ENCODE results near the gene GARRE1. TPM values are rescaled to one million over a fixed set of nuclear protein-coding genes. Genes with fewer than 3 reads are reported as not detected.
"Not testable (repeated sequence)": the region's sequence is repeated elsewhere in the genome, so short reads cannot be mapped to it uniquely, and the experiment has no call there.

GARRE1 gene
- polyA plus RNA-seq, 2 of the 4 experiments (the other 2 are of a cell fraction), result 9.6 to 20.0 TPM

- CTCF ChIA-PET, result interaction anchor here (0.6 to 2.2 kb wide), 6 partner anchors 9 to 67 kb away, joined by 3 to 5 read pairs (median 4); no protein-coding TSS in a partner anchor
- TF ChIP-seq CBX8 (IDR thresholded peaks at IDR 0.05) (no peak), CHD2 (IDR thresholded peaks at IDR 0.05; ENCODE audit: low read length, partially characterized antibody) (no peak), TP53 (CRISPR knock-in tag; IDR thresholded peaks at IDR 0.05) (no peak), HDAC2 (IDR thresholded peaks at IDR 0.05) (no peak), FOSB (CRISPR knock-in tag; IDR thresholded peaks at IDR 0.05) (no peak)
- peak; percentile 7 for FAIRE-seq
Measured at GRCh38 chr19:34278783-34279182, 24.4 kb downstream of the GARRE1 start.

GRCh38 chr19:34281444-34281843 lies 27.1 kb downstream of the GARRE1 start:
- not testable (repeated sequence) for H3K4me3 ChIP-seq; H3K4me1 ChIP-seq; H3K4me2 ChIP-seq; FAIRE-seq; H3K9me3 ChIP-seq; DNase-seq (ENCODE audit: low read depth in 1 of 2, low spot score in 1 of 2); H3K27ac ChIP-seq; ATAC-seq
- 96% methylated on average over 2 of the region's 2 CpGs for WGBS (ENCODE audit: missing lambda C conversion rate)
- POLR2A ChIA-PET, result interaction anchor here (0.7 kb wide), 1 partner anchor 12 kb away, joined by 3 read pairs; no protein-coding TSS in a partner anchor
- CTCF ChIA-PET, result interaction anchor here (1.6 kb wide), 1 partner anchor 35 kb away, joined by 5 read pairs; no protein-coding TSS in a partner anchor

More at GRCh38 chr19:34278783-34279182, 24.4 kb downstream of the GARRE1 start:
- H3K27ac ChIP-seq, result no peak overlapping the region
- ATAC-seq, result no peak
- H3K4me3 ChIP-seq, result no peak overlapping the region
- peaks cover 4% of the 10 kb centered on the region; the same call in 1 of the 3 replicates for H3K4me1 ChIP-seq
- no peak for DNase-seq (ENCODE audit: low read depth in 1 of 2, low spot score in 1 of 2)
- POLR2A ChIA-PET, result no interaction called here
- WGBS (ENCODE audit: missing lambda C conversion rate), result 94% methylated on average over 4 of the region's 4 CpGs
- H3K9me3 ChIP-seq, result no peaks in the 10 kb centered on the region
- H3K4me2 ChIP-seq, result no peak overlapping the region

DNA sequence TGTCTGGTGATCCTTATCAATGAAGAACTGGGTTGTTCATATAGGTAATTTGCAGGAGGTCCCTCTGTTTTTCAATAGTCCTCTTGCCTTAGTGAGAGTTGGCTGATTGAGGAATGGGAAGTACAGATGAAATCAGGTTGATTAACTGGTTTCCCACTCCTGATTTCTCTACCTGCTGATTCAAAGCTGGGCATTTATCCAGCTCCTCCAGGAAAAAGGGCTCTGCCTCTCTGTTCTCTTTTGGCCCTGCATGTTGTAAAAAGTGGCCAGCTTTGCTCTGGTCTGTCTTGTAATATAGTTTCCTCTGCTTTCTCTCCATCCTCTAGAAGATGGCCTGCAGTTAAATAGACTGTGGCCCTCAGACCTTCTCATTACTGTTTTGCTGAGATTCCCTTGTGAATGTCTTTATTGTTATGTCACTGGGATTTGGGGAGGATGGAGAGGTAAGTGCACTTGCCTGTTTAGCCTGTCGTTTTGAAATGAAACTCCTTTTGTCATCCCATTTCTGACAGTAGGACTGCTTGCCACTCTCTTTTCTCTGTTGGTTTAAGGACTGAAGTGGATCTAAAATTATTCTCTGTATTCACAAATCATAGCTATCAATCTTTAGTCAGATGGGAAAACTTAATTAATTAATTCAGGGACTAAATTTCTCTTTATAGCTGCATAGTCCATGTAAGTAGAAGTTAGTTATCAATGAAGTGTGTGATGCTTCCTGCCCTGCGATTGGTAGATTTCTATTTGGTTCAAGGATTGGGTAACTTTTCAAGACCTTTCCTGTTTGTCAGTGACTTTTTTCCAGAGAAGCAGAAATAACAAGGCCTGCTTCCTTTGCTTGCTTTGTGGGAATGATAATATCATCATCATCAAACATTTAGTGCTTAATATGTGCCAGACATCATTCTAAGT lies 28.5 kb downstream of the GARRE1 start:
- no peak overlapping the region for H3K4me3 ChIP-seq
- H3K9me3 ChIP-seq, result no peaks in the 10 kb centered on the region
- WGBS (ENCODE audit: missing lambda C conversion rate), result 81% methylated on average over 2 of the region's 2 CpGs
- ChIA-PET CTCF (interaction anchor here (0.7 to 1.6 kb wide), 5 partner anchors 10 to 1105 kb away, joined by 3 to 5 read pairs (median 3); no protein-coding TSS in a partner anchor), POLR2A (no interaction called here)
- DNase-seq (ENCODE audit: low read depth in 1 of 2, low spot score in 1 of 2) (no peak), ATAC-seq (peak in 1 of 2 experiments; percentile 36; a peak in 2 of 6 replicates), FAIRE-seq (peak; percentile 99)
- H3K4me1 ChIP-seq, result no peaks in the 10 kb centered on the region
- no peak overlapping the region for H3K27ac ChIP-seq
- TF ChIP-seq, protein P1, sequence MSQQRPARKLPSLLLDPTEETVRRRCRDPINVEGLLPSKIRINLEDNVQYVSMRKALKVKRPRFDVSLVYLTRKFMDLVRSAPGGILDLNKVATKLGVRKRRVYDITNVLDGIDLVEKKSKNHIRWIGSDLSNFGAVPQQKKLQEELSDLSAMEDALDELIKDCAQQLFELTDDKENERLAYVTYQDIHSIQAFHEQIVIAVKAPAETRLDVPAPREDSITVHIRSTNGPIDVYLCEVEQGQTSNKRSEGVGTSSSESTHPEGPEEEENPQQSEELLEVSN (IDR thresholded peaks at IDR 0.05; ENCODE audit: borderline replicate concordance, low read depth), result no peak
- TF ChIP-seq TP53 (CRISPR knock-in tag; IDR thresholded peaks at IDR 0.05) (no peak), CBX2 (IDR thresholded peaks at IDR 0.05; ENCODE audit: borderline replicate concordance, low read depth) (no peak), SMC3 (IDR thresholded peaks at IDR 0.05) (no peak), MAX (IDR thresholded peaks at IDR 0.05) (no peak), KDM5A (IDR thresholded peaks at IDR 0.05) (no peak), CHD4 (IDR thresholded peaks at IDR 0.05; ENCODE audit: borderline replicate concordance) (no peak), ATOH8 (CRISPR knock-in tag; IDR thresholded peaks at IDR 0.05; ENCODE audit: low read depth) (no peak), FOXS1 (CRISPR knock-in tag; IDR thresholded peaks at IDR 0.05) (no peak), NFE2L2 (conservative IDR thresholded peaks at IDR 0.05; ENCODE audit: low read length) (no peak), SREBF2 (IDR thresholded peaks at IDR 0.05) (no peak), HDAC2 (IDR thresholded peaks at IDR 0.05) (no peak)
- TF ChIP-seq, protein P2, sequence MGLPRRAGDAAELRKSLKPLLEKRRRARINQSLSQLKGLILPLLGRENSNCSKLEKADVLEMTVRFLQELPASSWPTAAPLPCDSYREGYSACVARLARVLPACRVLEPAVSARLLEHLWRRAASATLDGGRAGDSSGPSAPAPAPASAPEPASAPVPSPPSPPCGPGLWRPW (IDR thresholded peaks at IDR 0.05), result no peak
- TF ChIP-seq, protein P3, sequence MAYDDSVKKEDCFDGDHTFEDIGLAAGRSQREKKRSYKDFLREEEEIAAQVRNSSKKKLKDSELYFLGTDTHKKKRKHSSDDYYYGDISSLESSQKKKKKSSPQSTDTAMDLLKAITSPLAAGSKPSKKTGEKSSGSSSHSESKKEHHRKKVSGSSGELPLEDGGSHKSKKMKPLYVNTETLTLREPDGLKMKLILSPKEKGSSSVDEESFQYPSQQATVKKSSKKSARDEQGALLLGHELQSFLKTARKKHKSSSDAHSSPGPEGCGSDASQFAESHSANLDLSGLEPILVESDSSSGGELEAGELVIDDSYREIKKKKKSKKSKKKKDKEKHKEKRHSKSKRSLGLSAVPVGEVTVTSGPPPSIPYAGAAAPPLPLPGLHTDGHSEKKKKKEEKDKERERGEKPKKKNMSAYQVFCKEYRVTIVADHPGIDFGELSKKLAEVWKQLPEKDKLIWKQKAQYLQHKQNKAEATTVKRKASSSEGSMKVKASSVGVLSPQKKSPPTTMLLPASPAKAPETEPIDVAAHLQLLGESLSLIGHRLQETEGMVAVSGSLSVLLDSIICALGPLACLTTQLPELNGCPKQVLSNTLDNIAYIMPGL (CRISPR knock-in tag; IDR thresholded peaks at IDR 0.05; ENCODE audit: borderline replicate concordance), result no peak
- H3K4me2 ChIP-seq, result no peak overlapping the region

Data from A549 (cell line).